ENCODE measurements around the gene GALNT9. TPM values are rescaled to one million over a fixed set of nuclear protein-coding genes. Genes with fewer than 3 reads are reported as not detected.

The GALNT9 gene
- total RNA-seq, 4 donors from 2014 or later = 1.6 TPM; not detected in 3

GRCh38 chr12:132153501-132154340, 175.7 kb downstream of the GALNT9 start:
- H3K9me3 ChIP-seq = no peaks in the 10 kb centered on the region
- no peak overlapping the region for H3K27ac ChIP-seq
- no peak for TF ChIP-seq POLR2A (IDR thresholded peaks at IDR 0.05)
- no peak for TF ChIP-seq EP300 (IDR thresholded peaks at IDR 0.05)
- TF ChIP-seq CTCF (IDR thresholded peaks at IDR 0.05) = peak; percentile 90 to 95 (median 93)
- DNase-seq (ENCODE audit: low spot score in 2 of 2) = peak in 1 of 2 donors; percentile 31
- 34 to 47% methylated on average over 26 to 41 of the region's 41 CpGs for WGBS, 2 donors
- H3K27me3 ChIP-seq = no peaks in the 10 kb centered on the region
- H3K36me3 ChIP-seq = peaks cover 0 to 51% (median 7%) of the 10 kb centered on the region in 3 donors
- peaks cover 0 to 10% (median 3%) of the 10 kb centered on the region in 4 donors for H3K4me1 ChIP-seq
- peak overlapping the region in 3 of 4 donors; percentile 7 to 44 (median 38) for H3K4me3 ChIP-seq

- H3K9me3 ChIP-seq = no peaks in the 10 kb centered on the region
- H3K36me3 ChIP-seq = peaks cover 0 to 51% (median 7%) of the 10 kb centered on the region in 3 donors
- H3K4me1 ChIP-seq = peaks cover 0 to 10% (median 3%) of the 10 kb centered on the region in 4 donors
- H3K4me3 ChIP-seq = no peak overlapping the region
- no peak for TF ChIP-seq EP300 (IDR thresholded peaks at IDR 0.05)
- TF ChIP-seq POLR2A (IDR thresholded peaks at IDR 0.05) = no peak
- TF ChIP-seq CTCF (IDR thresholded peaks at IDR 0.05) = no peak
- H3K27me3 ChIP-seq = no peaks in the 10 kb centered on the region
- 87 to 90% methylated on average over 20 of the region's 20 CpGs for WGBS, 2 donors
- no peak overlapping the region for H3K27ac ChIP-seq
- DNase-seq (ENCODE audit: low spot score in 2 of 2) = no peak
These were observed 176.4 kb downstream of the GALNT9 start for GRCh38 chr12:132152953-132153352.

- Histone ChIP-seq H3K4me1 (peaks cover 0 to 10% (median 3%) of the 10 kb centered on the region in 4 donors), H3K9me3 (no peaks in the 10 kb centered on the region), H3K4me3 (no peak overlapping the region), H3K27ac (no peak overlapping the region), H3K36me3 (peaks cover 0 to 52% (median 7%) of the 10 kb centered on the region in 3 donors), H3K27me3 (no peaks in the 10 kb centered on the region)
- TF ChIP-seq POLR2A (IDR thresholded peaks at IDR 0.05) = no peak
- no peak for TF ChIP-seq EP300 (IDR thresholded peaks at IDR 0.05)
- TF ChIP-seq CTCF (IDR thresholded peaks at IDR 0.05) = no peak
- WGBS, 2 donors = 80 to 89% methylated on average over 9 of the region's 9 CpGs
- DNase-seq (ENCODE audit: low spot score in 2 of 2) = no peak
These were observed 177.0 kb downstream of the GALNT9 start for GRCh38 chr12:132152411-132152821.

- H3K4me1 ChIP-seq = peaks cover 0 to 10% (median 3%) of the 10 kb centered on the region in 4 donors
- H3K27me3 ChIP-seq = no peaks in the 10 kb centered on the region
- TF ChIP-seq EP300 (IDR thresholded peaks at IDR 0.05) (no peak), POLR2A (IDR thresholded peaks at IDR 0.05) (no peak), CTCF (IDR thresholded peaks at IDR 0.05) (no peak)
- no peaks in the 10 kb centered on the region for H3K9me3 ChIP-seq
- no peak overlapping the region for H3K27ac ChIP-seq
- H3K36me3 ChIP-seq = peaks cover 0 to 55% (median 7%) of the 10 kb centered on the region in 3 donors
- 86 to 87% methylated on average over 27 to 32 of the region's 32 CpGs for WGBS, 2 donors
- no peak for DNase-seq (ENCODE audit: low spot score in 2 of 2)
- no peak overlapping the region for H3K4me3 ChIP-seq
These were observed 177.5 kb downstream of the GALNT9 start for GRCh38 chr12:132151766-132152410.

All from tibial nerve (tissue), 4 donors.